Left ventricle myocardium inferior (tissue), 1 donor: Measurements from ENCODE around the gene THSD7A. TPM values are rescaled to one million over a fixed set of nuclear protein-coding genes. Genes with fewer than 3 reads are reported as not detected.

Experiments used
- DNase-seq: peaks from one replicate; pipeline ENCODE4 v3.0.0-alpha.2; 2020
- H3K27ac ChIP-seq: fragments of 200-600 bp; replicated peaks from 2 replicates; pipeline ENCODE4 v1.8.0; 2021
- H3K27me3 ChIP-seq: fragments of 200-600 bp; 2 replicates; pipeline ENCODE4 v1.8.0; 2021; ENCODE audit warnings: low read depth
- H3K36me3 ChIP-seq: fragments of 200-600 bp; 2 replicates; pipeline ENCODE4 v1.8.0; 2021
- H3K4me1 ChIP-seq: fragments of 200-600 bp; 2 replicates; pipeline ENCODE4 v1.8.0; 2021
- H3K4me3 ChIP-seq: fragments of 200-600 bp; 2 replicates; pipeline ENCODE4 v1.8.0; 2021; ENCODE audit warnings: mild to moderate bottlenecking, moderate library complexity
- H3K9me3 ChIP-seq: fragments of 200-600 bp; replicated peaks from 2 replicates; pipeline ENCODE4 v1.8.0; 2021
- CTCF ChIP-seq: fragments of 200-600 bp; IDR thresholded peaks from 2 replicates; pipeline ENCODE4 v1.8.0; 2021; ENCODE audit warnings: antibody characterized with exemption, mild to moderate bottlenecking, borderline replicate concordance
- intact Hi-C: fragments of 100-400 bp; cut with micrococcal nuclease; formaldehyde crosslinking; loops from one replicate; pipeline ENCODE4 v1.11.0; 2022
- total RNA-seq: library from RNA; stranded (reverse); fragmentation: NEBNext Ultra II Directional; extraction: Animal tissue kit (Norgen Biotek cat#: 25700); gene quantifications from one replicate; pipeline ENCODE4 v1.2.1, GENCODE V29; 2021
- donor health status: DM: no; HTN: yes; CAD: no; lungs with severe emphysema.

The THSD7A gene
- total RNA-seq, 1 donor from 2014 or later: 1.6 TPM

GRCh38 chr7:11615174-11615573 lies 216.8 kb downstream of the THSD7A start:
- Histone ChIP-seq H3K27ac (no peak overlapping the region), H3K4me1 (no peaks in the 10 kb centered on the region), H3K36me3 (no peaks in the 10 kb centered on the region), H3K27me3 (no peaks in the 10 kb centered on the region), H3K4me3 (no peak overlapping the region), H3K9me3 (no peaks in the 10 kb centered on the region)
- DNase-seq: no peak
- TF ChIP-seq CTCF: no peak
- intact Hi-C loops: no loop called here

GRCh38 chr7:11613292-11613930 lies 218.6 kb downstream of the THSD7A start:
- intact Hi-C loops: no loop called here

DNA sequence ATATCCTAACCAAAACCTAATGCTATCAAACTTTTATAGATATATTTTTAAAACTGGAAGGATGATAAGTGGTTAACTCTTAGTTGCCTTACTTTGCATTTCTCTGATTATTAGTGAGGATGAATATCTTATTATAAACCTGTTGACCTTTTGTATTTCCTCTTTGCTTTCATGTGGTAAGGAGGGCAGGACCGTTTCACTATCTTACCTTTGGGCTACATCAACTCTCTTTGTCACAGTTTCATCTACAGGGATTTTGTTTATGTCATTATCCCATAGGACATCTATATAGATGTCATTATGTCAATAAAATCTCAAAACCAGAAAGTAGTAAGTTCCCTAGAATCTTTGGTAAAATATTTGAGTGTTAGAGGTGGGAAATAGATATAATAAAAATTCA lies 219.3 kb downstream of the THSD7A start:
- intact Hi-C loops: no loop called here
- Histone ChIP-seq H3K4me1 (no peaks in the 10 kb centered on the region), H3K4me3 (no peak overlapping the region), H3K27ac (no peak overlapping the region), H3K27me3 (no peaks in the 10 kb centered on the region), H3K9me3 (no peaks in the 10 kb centered on the region), H3K36me3 (no peaks in the 10 kb centered on the region)
- no peak for TF ChIP-seq CTCF
- no peak for DNase-seq

More at GRCh38 chr7:11613292-11613930, 218.6 kb downstream of the THSD7A start:
- H3K27me3 ChIP-seq: no peaks in the 10 kb centered on the region
- no peak overlapping the region for H3K4me3 ChIP-seq
- H3K27ac ChIP-seq: no peak overlapping the region
- H3K36me3 ChIP-seq: no peaks in the 10 kb centered on the region
- DNase-seq: no peak
- H3K4me1 ChIP-seq: no peaks in the 10 kb centered on the region
- no peaks in the 10 kb centered on the region for H3K9me3 ChIP-seq
- TF ChIP-seq CTCF: no peak

- TF ChIP-seq CTCF: no peak
- Histone ChIP-seq H3K27ac (no peak overlapping the region), H3K27me3 (no peaks in the 10 kb centered on the region), H3K36me3 (no peaks in the 10 kb centered on the region), H3K4me3 (no peak overlapping the region), H3K4me1 (peaks cover 18% of the 10 kb centered on the region), H3K9me3 (no peaks in the 10 kb centered on the region)
- intact Hi-C loops: no loop called here
- no peak for DNase-seq
These were observed 222.8 kb downstream of the THSD7A start for GRCh38 chr7:11609096-11609670.

- Histone ChIP-seq H3K9me3 (no peaks in the 10 kb centered on the region), H3K27me3 (no peaks in the 10 kb centered on the region), H3K27ac (no peak overlapping the region), H3K4me3 (no peak overlapping the region), H3K4me1 (peaks cover 18% of the 10 kb centered on the region), H3K36me3 (no peaks in the 10 kb centered on the region)
- intact Hi-C loops: no loop called here
- DNase-seq: peak; percentile 20
- TF ChIP-seq CTCF: no peak
These were observed 224.3 kb downstream of the THSD7A start for GRCh38 chr7:11607686-11608085.
